Uterus (tissue), 2 donors: ENCODE data around the gene ZNF609.

ENCODE experiments used
- CTCF ChIP-seq, 4 experiments: fragments of 200-600 bp in 2 of 4; fragments of 450-650 bp in 2 of 4; sonication (generic) in 2 of 4; IDR thresholded peaks; one replicate each; pipeline ENCODE4 v1.5.1; 2016 to 2019; ENCODE audit warnings: antibody characterized with exemption in 4 of 4, mild to moderate bottlenecking in 2 of 4, moderate library complexity in 1 of 4
- POLR2A ChIP-seq, 2 donors: fragments of 450-650 bp; IDR thresholded peaks; one replicate each; pipeline ENCODE4 v1.6.1; 2016; ENCODE audit warnings: antibody characterized with exemption in 2 of 2, mild to moderate bottlenecking in 1 of 2, moderate library complexity in 1 of 2

GRCh38 chr15:64438653-64439447 lies 21.5 kb upstream of the ZNF609 start:
- no peak for TF ChIP-seq CTCF (IDR thresholded peaks at IDR 0.05)
- no peak for TF ChIP-seq POLR2A (IDR thresholded peaks at IDR 0.05)
